ENCODE measurements around the gene RAP1GAP. TPM values are rescaled to one million over a fixed set of nuclear protein-coding genes. Genes with fewer than 3 reads are reported as not detected.

RAP1GAP gene
- total and polyA plus RNA-seq, 2 experiments from 2014 or later, result 0.41 to 0.97 TPM

DNA sequence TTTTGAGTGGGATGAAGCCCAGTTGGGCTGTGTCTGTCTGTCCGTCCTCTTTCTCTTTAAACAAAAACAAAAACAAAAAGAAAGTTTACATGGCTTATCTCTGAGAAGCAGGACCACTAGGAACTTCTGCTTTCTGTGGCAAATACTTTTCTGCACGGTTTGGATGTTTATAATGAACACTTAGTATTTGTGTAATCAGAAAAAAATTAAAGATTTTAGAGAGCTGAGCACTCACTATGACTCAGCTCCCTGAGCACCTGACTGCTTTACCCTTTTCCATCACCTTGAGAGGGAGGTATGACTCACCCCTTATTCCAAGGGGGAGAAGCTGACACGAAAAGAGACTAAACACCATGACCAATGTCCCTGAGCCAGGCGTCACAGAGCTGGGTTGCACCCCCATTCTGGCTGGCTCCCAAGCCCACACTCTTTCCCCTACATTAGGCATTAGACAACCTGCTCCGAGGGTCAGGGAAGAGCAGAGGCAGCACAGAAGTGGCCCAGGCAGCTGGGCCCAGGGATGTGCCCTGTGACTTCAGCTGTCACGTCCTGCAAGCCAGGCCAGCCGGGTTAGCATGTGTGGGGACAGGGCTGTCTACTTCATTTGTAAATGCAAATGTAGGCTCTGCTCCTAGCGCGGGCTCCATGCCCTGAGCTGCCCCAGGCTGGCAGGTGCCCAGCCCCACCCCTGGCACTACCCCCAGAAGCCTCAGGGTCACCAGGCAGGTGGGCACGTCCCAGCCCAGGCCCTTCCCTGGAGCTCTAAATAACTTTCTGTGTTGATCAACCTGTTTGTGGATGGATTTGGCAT lies 30.4 kb downstream of the RAP1GAP start:
- no peak overlapping the region for H3K4me3 ChIP-seq
- no peaks in the 10 kb centered on the region for H3K36me3 ChIP-seq (ENCODE audit: low read depth)
- in situ Hi-C loops (cut with MboI), result no loop called here
- no peak overlapping the region for H3K27ac ChIP-seq
- H3K9me3 ChIP-seq (ENCODE audit: low read depth), result no peaks in the 10 kb centered on the region
- H3K9ac ChIP-seq, result no peak overlapping the region
- H3K27me3 ChIP-seq (replicated peaks; ENCODE audit: insufficient read depth), result peaks cover 16% of the 10 kb centered on the region
- H3K4me1 ChIP-seq (ENCODE audit: insufficient read depth), result no peaks in the 10 kb centered on the region
- H3F3A ChIP-seq (ENCODE audit: insufficient read depth), result no peaks in the 10 kb centered on the region
- 30 to 45% methylated on average over 10 of the region's 10 CpGs for WGBS, 2 experiments (ENCODE audit: low coverage in 1 of 2, low lambda C conversion rate in 2 of 2, missing lambda C conversion rate in 2 of 2)
- TF ChIP-seq EZH2phosphoT487 (IDR thresholded peaks at IDR 0.05; ENCODE audit: insufficient read depth, low read depth) (no peak), EZH2 (IDR thresholded peaks at IDR 0.05; ENCODE audit: insufficient read depth, poor library complexity, severe bottlenecking) (no peak)
- H3K79me2 ChIP-seq (ENCODE audit: insufficient read depth), result no peaks in the 10 kb centered on the region
- no peaks in the 10 kb centered on the region for H4K20me1 ChIP-seq (ENCODE audit: insufficient read depth)
- peak; percentile 52 for DNase-seq
- H3K4me2 ChIP-seq (ENCODE audit: unreplicated experiment), result no peak overlapping the region
- H2AFZ ChIP-seq, result no peak overlapping the region
- H3K9me2 ChIP-seq (ENCODE audit: insufficient read depth), result no peaks in the 10 kb centered on the region

DNA sequence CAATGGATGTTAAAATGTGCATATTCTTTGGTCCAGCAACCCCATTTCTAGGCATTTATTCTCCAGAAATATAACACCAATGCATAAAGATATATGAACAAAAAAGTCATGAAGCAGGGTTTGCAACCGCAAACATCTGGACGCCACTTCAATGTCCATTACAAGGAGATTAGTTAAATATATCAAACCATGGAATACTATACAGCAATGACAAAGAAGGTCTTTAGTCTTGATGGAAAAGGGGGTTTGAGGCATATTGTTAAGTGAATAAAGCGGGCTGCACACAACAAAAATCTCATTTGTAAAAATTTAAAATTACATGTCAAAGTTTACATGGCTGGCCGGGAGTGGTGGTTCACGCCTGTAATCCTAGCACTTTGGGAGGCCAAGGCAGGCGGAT lies 31.6 kb downstream of the RAP1GAP start:
- H3K9ac ChIP-seq, result no peak overlapping the region
- H3K27ac ChIP-seq, result no peak overlapping the region
- peaks cover 21% of the 10 kb centered on the region for H3K27me3 ChIP-seq (replicated peaks; ENCODE audit: insufficient read depth)
- in situ Hi-C loops (cut with MboI), result no loop called here
- TF ChIP-seq EZH2phosphoT487 (IDR thresholded peaks at IDR 0.05; ENCODE audit: insufficient read depth, low read depth) (no peak), EZH2 (IDR thresholded peaks at IDR 0.05; ENCODE audit: insufficient read depth, poor library complexity, severe bottlenecking) (no peak)
- no peaks in the 10 kb centered on the region for H3K4me1 ChIP-seq (ENCODE audit: insufficient read depth)
- no peaks in the 10 kb centered on the region for H3K36me3 ChIP-seq (ENCODE audit: low read depth)
- H3K79me2 ChIP-seq (ENCODE audit: insufficient read depth), result no peaks in the 10 kb centered on the region
- no peaks in the 10 kb centered on the region for H3K9me2 ChIP-seq (ENCODE audit: insufficient read depth)
- H3K9me3 ChIP-seq (ENCODE audit: low read depth), result no peaks in the 10 kb centered on the region
- H3K4me3 ChIP-seq, result no peak overlapping the region
- H3F3A ChIP-seq (ENCODE audit: insufficient read depth), result no peaks in the 10 kb centered on the region
- H3K4me2 ChIP-seq (ENCODE audit: unreplicated experiment), result no peak overlapping the region
- H2AFZ ChIP-seq, result no peak overlapping the region
- H4K20me1 ChIP-seq (ENCODE audit: insufficient read depth), result no peaks in the 10 kb centered on the region
- no peak for DNase-seq
- 80 to 82% methylated on average over 6 of the region's 6 CpGs for WGBS, 2 experiments (ENCODE audit: low coverage in 1 of 2, low lambda C conversion rate in 2 of 2, missing lambda C conversion rate in 2 of 2)

DNA sequence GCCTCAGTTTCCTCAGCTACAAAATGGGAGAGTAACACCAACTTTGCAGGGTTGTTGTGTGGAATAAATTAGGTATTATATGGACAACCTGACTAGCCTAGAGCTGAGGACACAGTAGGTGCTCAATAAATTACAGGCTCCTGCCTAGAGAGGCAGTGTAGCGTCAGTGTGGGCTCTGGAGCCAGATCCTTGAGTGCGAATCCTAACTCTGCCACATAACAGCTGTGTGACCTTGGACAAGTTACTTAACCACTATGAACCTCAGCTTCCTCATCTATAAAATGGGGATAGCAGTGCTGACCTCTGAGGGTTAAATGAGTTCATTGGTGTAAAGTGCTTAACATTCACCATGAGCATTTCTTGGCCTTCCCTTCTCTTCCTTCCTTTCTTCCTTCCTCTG lies 33.1 kb downstream of the RAP1GAP start:
- Histone ChIP-seq H4K20me1 (ENCODE audit: insufficient read depth) (no peaks in the 10 kb centered on the region), H3K79me2 (ENCODE audit: insufficient read depth) (no peaks in the 10 kb centered on the region), H3K27me3 (replicated peaks; ENCODE audit: insufficient read depth) (peaks cover 25% of the 10 kb centered on the region), H3K27ac (no peak overlapping the region), H3K9me3 (ENCODE audit: low read depth) (no peaks in the 10 kb centered on the region), H3F3A (ENCODE audit: insufficient read depth) (no peaks in the 10 kb centered on the region), H3K4me1 (ENCODE audit: insufficient read depth) (no peaks in the 10 kb centered on the region), H3K9me2 (ENCODE audit: insufficient read depth) (no peaks in the 10 kb centered on the region), H3K4me3 (no peak overlapping the region), H2AFZ (no peak overlapping the region), H3K4me2 (ENCODE audit: unreplicated experiment) (no peak overlapping the region), H3K36me3 (ENCODE audit: low read depth) (no peaks in the 10 kb centered on the region), H3K9ac (no peak overlapping the region)
- TF ChIP-seq EZH2phosphoT487 (IDR thresholded peaks at IDR 0.05; ENCODE audit: insufficient read depth, low read depth), result no peak
- TF ChIP-seq EZH2 (IDR thresholded peaks at IDR 0.05; ENCODE audit: insufficient read depth, poor library complexity, severe bottlenecking), result no peak
- no peak for DNase-seq
- 76 to 82% methylated on average over 2 of the region's 2 CpGs for WGBS, 2 experiments (ENCODE audit: low coverage in 1 of 2, low lambda C conversion rate in 2 of 2, missing lambda C conversion rate in 2 of 2)
- in situ Hi-C loops (cut with MboI), result no loop called here

DNA sequence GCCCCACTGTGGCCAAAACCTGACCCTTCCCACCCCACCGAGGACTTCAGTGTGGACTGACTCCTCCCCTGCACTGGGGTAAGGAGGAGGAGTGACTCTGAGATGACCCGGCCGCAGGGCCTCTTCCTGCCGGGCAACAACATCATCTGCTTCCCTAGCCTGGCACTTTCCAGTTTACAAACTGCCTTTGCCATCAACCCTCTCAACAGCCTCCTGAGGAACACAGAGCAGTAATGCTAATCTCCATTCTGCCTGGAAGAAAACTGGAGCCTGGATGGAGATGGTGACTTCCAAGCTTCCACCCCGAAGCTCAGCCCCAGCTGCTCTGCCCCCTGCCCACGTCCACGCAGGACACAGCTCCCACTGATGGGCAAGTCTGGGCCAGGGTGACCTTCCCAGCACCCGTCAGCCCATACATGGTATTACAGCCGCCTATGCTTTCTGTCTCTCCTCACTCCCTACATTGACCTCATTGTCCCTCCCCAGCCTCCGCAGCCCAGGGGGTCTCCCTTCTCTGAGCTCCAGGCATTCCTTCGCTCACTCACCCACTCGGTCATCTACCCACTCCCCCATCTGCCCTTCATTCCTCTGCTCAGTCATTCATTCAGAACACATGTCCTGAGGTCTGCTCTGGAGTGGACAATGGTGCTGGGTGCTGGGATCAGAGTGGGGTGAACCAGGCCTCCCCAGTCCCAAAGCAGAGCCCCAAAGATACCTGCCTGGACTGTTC lies 34.2 kb downstream of the RAP1GAP start:
- DNase-seq, result no peak
- in situ Hi-C loops (cut with MboI), result no loop called here
- TF ChIP-seq EZH2phosphoT487 (IDR thresholded peaks at IDR 0.05; ENCODE audit: insufficient read depth, low read depth) (no peak), EZH2 (IDR thresholded peaks at IDR 0.05; ENCODE audit: insufficient read depth, poor library complexity, severe bottlenecking) (no peak)
- Histone ChIP-seq H4K20me1 (ENCODE audit: insufficient read depth) (no peaks in the 10 kb centered on the region), H2AFZ (no peak overlapping the region), H3K27ac (no peak overlapping the region), H3K36me3 (ENCODE audit: low read depth) (no peaks in the 10 kb centered on the region), H3K4me3 (no peak overlapping the region), H3K9me3 (ENCODE audit: low read depth) (no peaks in the 10 kb centered on the region), H3K4me2 (ENCODE audit: unreplicated experiment) (no peak overlapping the region), H3K79me2 (ENCODE audit: insufficient read depth) (no peaks in the 10 kb centered on the region), H3K27me3 (replicated peaks; ENCODE audit: insufficient read depth) (peaks cover 31% of the 10 kb centered on the region), H3K9me2 (ENCODE audit: insufficient read depth) (no peaks in the 10 kb centered on the region), H3F3A (ENCODE audit: insufficient read depth) (no peaks in the 10 kb centered on the region), H3K9ac (no peak overlapping the region), H3K4me1 (ENCODE audit: insufficient read depth) (no peaks in the 10 kb centered on the region)
- 63 to 70% methylated on average over 11 to 12 of the region's 12 CpGs for WGBS, 2 experiments (ENCODE audit: low coverage in 1 of 2, low lambda C conversion rate in 2 of 2, missing lambda C conversion rate in 2 of 2)
